Memory B cell (primary cell): ENCODE measurements around the gene TM9SF4.

Experiments
- ATAC-seq: fragments of 150-1000 bp; cut with Tn5 transposase; 2 replicates; pipeline ENCODE4 v1.10.0; 2021; ENCODE audit warnings: low read depth, mild to moderate bottlenecking, moderate library complexity
- DNase-seq, 2 donors: peaks; one replicate each; pipeline ENCODE4 v3.0.0; 2022; ENCODE audit warnings: low spot score in 2 of 2
- H3K27ac Mint-ChIP-seq: one replicate; pipeline ENCODE4 v1.8.0; 2022; ENCODE audit warnings: mild to moderate bottlenecking, moderate library complexity, mixed read lengths
- H3K27me3 Mint-ChIP-seq: one replicate; pipeline ENCODE4 v1.8.0; 2022; ENCODE audit warnings: mixed read lengths
- H3K36me3 Mint-ChIP-seq: one replicate; pipeline ENCODE4 v1.8.0; 2022; ENCODE audit warnings: mild to moderate bottlenecking, mixed read lengths
- H3K4me1 Mint-ChIP-seq: one replicate; pipeline ENCODE4 v1.8.0; 2022; ENCODE audit warnings: mixed read lengths
- H3K4me3 Mint-ChIP-seq: one replicate; pipeline ENCODE4 v1.8.0; 2022; ENCODE audit warnings: mild to moderate bottlenecking, moderate library complexity, mixed read lengths
- H3K9me3 Mint-ChIP-seq: one replicate; pipeline ENCODE4 v1.8.0; 2022; ENCODE audit warnings: mixed read lengths

The TM9SF4 gene

DNA sequence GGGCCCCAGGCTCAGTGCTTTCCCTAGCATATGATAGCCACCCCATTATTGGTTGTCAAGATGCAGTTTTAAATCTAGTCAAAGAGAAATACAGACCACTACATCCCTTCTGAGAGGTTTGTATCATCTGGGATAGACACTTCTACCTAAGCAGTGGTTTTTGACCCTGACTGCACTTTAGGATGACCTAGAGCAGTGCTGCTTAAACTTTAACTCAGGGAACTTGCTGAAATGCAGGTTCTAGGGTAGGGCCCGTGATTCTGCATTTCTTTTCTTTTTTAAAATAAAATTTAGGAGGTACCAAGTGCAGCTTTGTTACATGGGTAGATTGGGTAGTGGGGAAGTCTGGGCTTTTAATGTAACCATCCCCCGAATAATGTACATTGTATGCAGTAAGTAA is 18.7 kb downstream of the TM9SF4 start:
- ATAC-seq (no peak), DNase-seq (no peak)
- H3K4me1 Mint-ChIP-seq: peaks cover 21% of the 10 kb centered on the region
- no peaks in the 10 kb centered on the region for H3K9me3 Mint-ChIP-seq
- H3K36me3 Mint-ChIP-seq: peaks cover 11% of the 10 kb centered on the region
- H3K27me3 Mint-ChIP-seq: no peaks in the 10 kb centered on the region
- H3K27ac Mint-ChIP-seq: no peak overlapping the region
- H3K4me3 Mint-ChIP-seq: no peak overlapping the region

DNA sequence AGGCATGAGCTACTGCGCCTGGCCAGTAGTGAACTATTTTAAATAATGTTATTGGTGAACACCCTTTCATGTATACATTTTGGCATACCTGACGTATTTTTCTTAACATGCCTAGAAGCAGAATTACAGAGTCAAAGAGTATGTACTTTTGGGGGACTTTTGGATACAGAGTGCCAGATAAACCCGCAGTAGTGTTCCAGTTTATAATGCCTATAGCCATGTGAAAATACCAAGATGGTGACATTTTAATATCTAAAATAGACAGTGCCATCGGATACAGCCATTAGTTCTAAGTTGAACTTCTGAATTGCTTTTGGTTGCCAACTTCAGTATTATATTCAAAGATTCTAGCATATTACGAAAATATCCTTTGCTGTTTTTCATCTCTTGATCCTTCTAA is 20.3 kb downstream of the TM9SF4 start:
- Mint-ChIP-seq H3K9me3 (no peaks in the 10 kb centered on the region), H3K27me3 (no peaks in the 10 kb centered on the region), H3K4me3 (no peak overlapping the region), H3K36me3 (peaks cover 16% of the 10 kb centered on the region), H3K27ac (no peak overlapping the region), H3K4me1 (peaks cover 24% of the 10 kb centered on the region)
- ATAC-seq: no peak
- no peak for DNase-seq

DNA sequence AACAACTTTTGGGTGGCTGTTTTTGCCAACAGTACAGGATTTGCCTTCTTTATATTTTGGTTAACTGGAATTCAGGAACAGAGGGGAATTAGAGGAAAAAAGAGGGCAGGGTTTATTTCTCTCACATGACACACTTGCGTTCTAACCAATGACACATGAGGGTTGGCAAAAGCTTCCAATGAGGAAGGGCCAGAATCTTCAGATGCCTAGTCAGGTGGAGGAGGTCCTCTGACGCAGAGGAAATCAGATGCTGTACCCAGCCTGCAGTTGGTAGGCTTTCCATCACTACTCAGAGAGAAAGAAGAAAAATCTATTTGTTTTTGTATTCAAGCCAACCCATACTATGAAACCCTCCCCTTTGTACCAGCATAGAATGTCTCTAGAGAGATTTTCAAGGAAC is 20.8 kb downstream of the TM9SF4 start:
- Mint-ChIP-seq H3K36me3 (peaks cover 19% of the 10 kb centered on the region), H3K27ac (no peak overlapping the region), H3K4me3 (no peak overlapping the region), H3K27me3 (no peaks in the 10 kb centered on the region), H3K4me1 (peaks cover 26% of the 10 kb centered on the region), H3K9me3 (no peaks in the 10 kb centered on the region)
- no peak for DNase-seq
- no peak for ATAC-seq

DNA sequence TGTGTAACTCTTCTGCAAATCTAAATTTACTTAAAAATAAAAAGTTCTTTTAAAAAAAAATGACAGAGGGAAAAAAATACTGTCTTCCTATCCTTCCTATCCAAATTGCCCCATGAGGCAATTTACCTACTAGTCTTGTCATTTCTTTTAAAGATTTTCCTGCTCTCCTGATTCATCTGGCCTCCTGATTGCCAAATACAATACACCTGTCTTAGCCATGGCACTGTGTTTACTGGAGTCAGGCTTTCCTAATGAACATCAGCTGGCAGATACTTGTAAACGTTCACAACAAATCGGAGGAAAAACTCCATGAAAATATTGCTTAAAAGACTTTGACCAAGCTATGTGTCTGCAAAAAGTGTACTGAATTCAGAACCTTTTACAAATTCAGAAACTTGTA is 21.5 kb downstream of the TM9SF4 start:
- H3K36me3 Mint-ChIP-seq: peaks cover 19% of the 10 kb centered on the region
- no peaks in the 10 kb centered on the region for H3K27me3 Mint-ChIP-seq
- no peak for ATAC-seq
- H3K27ac Mint-ChIP-seq: no peak overlapping the region
- no peak overlapping the region for H3K4me3 Mint-ChIP-seq
- peaks cover 26% of the 10 kb centered on the region for H3K4me1 Mint-ChIP-seq
- DNase-seq: no peak
- H3K9me3 Mint-ChIP-seq: no peaks in the 10 kb centered on the region

DNA sequence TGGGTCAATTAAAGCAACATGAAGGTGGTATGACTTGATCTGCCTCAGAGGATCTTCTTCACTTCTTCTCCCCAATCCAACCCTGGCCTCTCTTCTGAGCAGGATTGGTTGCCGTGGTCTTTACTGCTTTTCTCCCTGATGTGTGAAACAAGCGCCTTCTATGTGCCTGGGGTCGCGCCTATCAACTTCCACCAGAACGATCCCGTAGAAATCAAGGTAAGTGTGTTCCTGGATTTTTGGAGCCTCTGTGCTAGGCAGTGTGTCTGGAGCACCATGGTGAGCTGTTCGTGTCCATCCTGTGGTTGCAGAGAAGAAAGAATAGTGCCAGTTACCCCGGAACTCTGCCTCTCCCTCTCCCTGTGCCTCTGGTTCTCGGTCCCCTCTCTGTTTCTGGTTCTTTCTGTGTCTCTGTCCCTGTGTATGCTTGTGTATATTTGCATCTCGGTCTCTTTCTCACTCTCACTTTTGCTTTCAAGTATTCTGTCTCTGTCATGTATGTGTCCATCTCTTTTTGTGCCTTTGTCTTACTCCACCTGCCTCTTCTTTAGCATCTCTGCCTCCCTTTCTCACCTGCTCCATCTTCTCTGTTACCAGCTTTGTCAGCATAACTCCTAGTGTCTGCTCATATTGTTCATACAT is 23.5 kb downstream of the TM9SF4 start:
- Mint-ChIP-seq H3K4me3 (no peak overlapping the region), H3K9me3 (no peaks in the 10 kb centered on the region), H3K36me3 (peaks cover 21% of the 10 kb centered on the region), H3K4me1 (peaks cover 29% of the 10 kb centered on the region), H3K27ac (peak overlapping the region; percentile 36), H3K27me3 (no peaks in the 10 kb centered on the region)
- DNase-seq: no peak
- ATAC-seq: no peak

DNA sequence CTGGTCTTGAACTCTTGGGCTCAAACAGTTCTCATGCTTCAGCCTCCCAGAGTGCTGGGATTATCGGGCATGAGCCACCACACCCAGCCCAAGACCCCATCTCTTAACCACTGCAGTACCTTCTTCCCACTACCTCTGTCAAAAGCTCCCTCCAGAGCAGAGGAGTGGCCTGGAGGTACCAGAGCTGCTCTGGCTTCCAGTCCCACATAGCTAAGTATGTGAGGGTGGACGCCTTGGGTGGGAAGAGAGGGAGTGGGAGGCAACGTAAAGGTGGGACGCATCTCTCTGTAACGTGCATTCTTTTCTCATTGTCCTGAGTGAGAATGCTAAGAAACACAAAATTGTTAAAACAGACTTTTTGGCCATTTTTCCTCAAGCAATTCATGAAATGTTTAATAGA is 24.5 kb downstream of the TM9SF4 start:
- H3K9me3 Mint-ChIP-seq: no peaks in the 10 kb centered on the region
- no peak overlapping the region for H3K27ac Mint-ChIP-seq
- ATAC-seq: no peak
- H3K4me1 Mint-ChIP-seq: peaks cover 29% of the 10 kb centered on the region
- no peak overlapping the region for H3K4me3 Mint-ChIP-seq
- H3K36me3 Mint-ChIP-seq: peaks cover 23% of the 10 kb centered on the region
- H3K27me3 Mint-ChIP-seq: no peaks in the 10 kb centered on the region
- no peak for DNase-seq

DNA sequence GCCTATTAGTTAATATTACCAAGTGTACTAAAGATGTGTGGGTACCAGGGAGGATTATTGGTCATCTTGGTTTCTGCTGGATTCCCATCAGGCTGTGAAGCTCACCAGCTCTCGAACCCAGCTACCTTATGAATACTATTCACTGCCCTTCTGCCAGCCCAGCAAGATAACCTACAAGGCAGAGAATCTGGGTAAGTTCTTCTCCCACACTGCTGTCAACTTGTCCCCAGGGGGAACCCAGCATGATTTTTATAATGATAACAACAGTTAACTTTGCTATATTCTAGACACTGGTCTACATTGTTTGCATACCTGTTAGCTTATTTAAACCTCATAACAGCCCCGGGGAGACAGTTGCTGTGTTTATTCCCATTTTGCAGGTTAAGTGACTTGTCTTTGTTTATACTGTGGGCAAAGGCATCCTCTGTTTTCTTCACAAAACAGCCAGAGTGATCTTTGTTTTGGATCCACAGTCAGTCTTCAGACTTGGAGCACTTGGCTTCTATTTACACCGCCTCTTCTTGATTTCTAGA is 26.5 kb downstream of the TM9SF4 start:
- ATAC-seq (no peak), DNase-seq (no peak)
- no peak overlapping the region for H3K4me3 Mint-ChIP-seq
- peaks cover 33% of the 10 kb centered on the region for H3K4me1 Mint-ChIP-seq
- H3K36me3 Mint-ChIP-seq: peaks cover 37% of the 10 kb centered on the region
- H3K9me3 Mint-ChIP-seq: no peaks in the 10 kb centered on the region
- no peaks in the 10 kb centered on the region for H3K27me3 Mint-ChIP-seq
- H3K27ac Mint-ChIP-seq: no peak overlapping the region

DNA sequence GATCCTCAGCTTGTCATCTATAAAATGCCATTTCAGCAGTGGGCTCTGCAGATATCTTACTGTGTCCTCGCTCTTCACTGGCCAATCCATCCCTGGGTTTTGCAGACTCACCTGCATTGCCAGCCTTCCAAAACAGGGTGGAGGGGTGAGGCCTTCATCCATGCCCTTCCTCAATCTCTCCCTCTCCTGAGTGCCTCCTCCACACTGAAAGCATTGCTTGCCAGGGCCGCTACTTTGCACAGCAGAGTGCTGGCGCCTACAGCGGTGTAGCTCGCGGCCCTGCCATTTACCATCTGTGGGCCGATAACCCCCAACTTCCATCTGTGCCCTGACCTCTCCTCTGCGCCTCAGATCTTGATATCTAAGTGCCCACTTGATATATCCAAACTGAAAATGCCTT is 29.4 kb downstream of the TM9SF4 start:
- Mint-ChIP-seq H3K27me3 (no peaks in the 10 kb centered on the region), H3K4me3 (no peak overlapping the region), H3K4me1 (peaks cover 13% of the 10 kb centered on the region), H3K9me3 (no peaks in the 10 kb centered on the region), H3K27ac (no peak overlapping the region), H3K36me3 (peaks cover 45% of the 10 kb centered on the region)
- DNase-seq (no peak), ATAC-seq (no peak)

DNA sequence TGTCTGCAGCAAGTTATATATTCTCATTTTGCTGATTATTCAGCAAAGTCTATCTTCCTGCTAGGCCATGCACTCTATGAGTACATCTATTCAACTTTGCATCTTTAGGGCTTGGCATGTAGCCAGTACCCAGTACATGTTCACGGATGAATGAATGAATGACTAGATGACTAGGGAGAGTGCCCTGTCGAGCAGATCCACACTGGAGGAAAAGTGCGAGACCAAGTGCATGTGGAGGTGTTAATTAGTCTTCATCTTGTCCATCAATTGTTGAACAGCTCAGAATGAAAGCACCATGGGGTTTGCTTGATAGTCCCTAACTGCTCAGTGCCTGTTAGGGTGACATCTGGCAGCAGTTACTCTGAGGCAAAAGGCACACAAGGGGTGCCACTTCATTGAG is 30.4 kb downstream of the TM9SF4 start:
- H3K27ac Mint-ChIP-seq: no peak overlapping the region
- no peak overlapping the region for H3K4me3 Mint-ChIP-seq
- DNase-seq: no peak
- ATAC-seq: no peak
- no peaks in the 10 kb centered on the region for H3K9me3 Mint-ChIP-seq
- H3K36me3 Mint-ChIP-seq: peaks cover 47% of the 10 kb centered on the region
- H3K27me3 Mint-ChIP-seq: no peaks in the 10 kb centered on the region
- H3K4me1 Mint-ChIP-seq: peaks cover 13% of the 10 kb centered on the region

DNA sequence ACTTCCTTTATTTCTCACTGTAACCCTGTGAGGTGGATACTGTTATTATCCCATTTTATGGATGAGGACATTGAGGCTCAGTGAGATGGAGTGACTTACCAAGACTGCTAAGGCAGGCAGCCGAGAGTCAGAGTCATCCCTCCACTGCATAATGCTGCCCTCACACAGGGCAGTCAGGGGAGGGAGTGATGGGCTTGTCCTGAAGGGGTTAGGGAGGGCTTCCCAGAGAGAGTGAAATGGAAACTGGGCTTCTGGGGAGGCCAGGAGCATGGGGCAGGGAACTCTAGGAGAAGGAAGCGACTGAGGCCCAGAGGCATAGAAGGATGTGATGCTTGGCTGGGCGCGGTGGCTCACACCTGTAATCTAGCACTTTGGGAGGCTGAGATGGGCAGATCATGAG is 31.1 kb downstream of the TM9SF4 start:
- Mint-ChIP-seq H3K27me3 (no peaks in the 10 kb centered on the region), H3K27ac (peak overlapping the region; percentile 24), H3K36me3 (peaks cover 49% of the 10 kb centered on the region), H3K4me1 (peaks cover 10% of the 10 kb centered on the region), H3K9me3 (no peaks in the 10 kb centered on the region), H3K4me3 (no peak overlapping the region)
- no peak for DNase-seq
- no peak for ATAC-seq

DNA sequence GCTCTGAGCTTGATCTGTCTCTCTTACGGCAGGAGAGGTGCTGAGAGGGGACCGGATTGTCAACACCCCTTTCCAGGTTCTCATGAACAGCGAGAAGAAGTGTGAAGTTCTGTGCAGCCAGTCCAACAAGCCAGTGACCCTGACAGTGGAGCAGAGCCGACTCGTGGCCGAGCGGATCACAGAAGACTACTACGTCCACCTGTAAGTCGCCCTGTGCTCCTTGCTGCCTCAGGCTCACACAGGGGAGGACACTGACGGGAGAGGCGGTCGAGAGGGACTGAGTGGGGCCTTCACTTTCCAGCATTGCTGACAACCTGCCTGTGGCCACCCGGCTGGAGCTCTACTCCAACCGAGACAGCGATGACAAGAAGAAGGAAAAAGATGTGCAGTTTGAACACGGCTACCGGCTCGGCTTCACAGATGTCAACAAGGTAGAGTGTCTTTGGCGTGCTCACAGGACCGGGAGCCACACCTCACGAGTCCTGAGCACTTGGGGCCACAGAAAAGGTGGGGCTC is 32.0 kb downstream of the TM9SF4 start:
- DNase-seq (no peak), ATAC-seq (no peak)
- peaks cover 10% of the 10 kb centered on the region for H3K4me1 Mint-ChIP-seq
- H3K9me3 Mint-ChIP-seq: no peaks in the 10 kb centered on the region
- no peaks in the 10 kb centered on the region for H3K27me3 Mint-ChIP-seq
- no peak overlapping the region for H3K4me3 Mint-ChIP-seq
- peaks cover 58% of the 10 kb centered on the region for H3K36me3 Mint-ChIP-seq
- H3K27ac Mint-ChIP-seq: no peak overlapping the region

DNA sequence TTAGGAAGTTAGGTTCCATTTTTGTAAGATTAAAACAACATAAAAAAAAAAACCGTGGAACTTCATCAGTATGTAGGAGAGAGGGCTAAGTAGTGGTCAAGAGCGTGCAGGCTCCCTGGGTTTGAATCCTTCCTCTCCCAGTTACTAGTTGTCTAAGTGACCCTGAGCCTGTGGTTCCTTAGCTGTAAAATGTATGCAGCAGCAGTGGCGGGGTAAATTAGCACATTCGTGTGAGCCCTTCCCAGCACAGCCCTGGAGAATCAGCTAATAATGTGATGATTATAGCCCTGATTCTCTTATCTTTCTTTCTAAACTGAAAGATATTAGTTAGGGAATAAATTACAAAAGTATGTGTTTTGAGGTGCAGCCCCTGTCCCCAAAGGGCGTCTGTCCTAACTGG is 32.6 kb downstream of the TM9SF4 start:
- Mint-ChIP-seq H3K36me3 (peaks cover 58% of the 10 kb centered on the region), H3K4me3 (no peak overlapping the region), H3K4me1 (peaks cover 9% of the 10 kb centered on the region), H3K27ac (no peak overlapping the region), H3K9me3 (no peaks in the 10 kb centered on the region), H3K27me3 (no peaks in the 10 kb centered on the region)
- DNase-seq: no peak
- no peak for ATAC-seq

DNA sequence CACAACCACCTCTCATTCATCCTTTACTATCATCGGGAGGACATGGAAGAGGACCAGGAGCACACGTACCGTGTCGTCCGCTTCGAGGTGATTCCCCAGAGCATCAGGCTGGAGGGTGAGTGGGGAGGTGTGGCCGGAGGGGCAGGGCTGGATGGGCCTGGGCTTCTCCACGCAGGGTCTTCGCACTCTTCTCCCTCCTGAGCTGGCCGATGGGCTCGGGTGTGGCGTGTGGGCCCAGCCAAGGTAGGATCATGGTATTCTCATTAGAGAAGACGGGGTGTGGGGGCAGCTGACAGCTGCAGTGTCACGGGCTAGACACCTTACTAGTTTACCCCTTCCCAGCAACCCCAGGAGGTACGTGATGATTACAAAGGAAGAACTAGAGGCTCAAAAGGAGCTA is 33.5 kb downstream of the TM9SF4 start:
- ATAC-seq: no peak
- Mint-ChIP-seq H3K4me1 (peaks cover 5% of the 10 kb centered on the region), H3K27me3 (no peaks in the 10 kb centered on the region), H3K4me3 (no peak overlapping the region), H3K9me3 (no peaks in the 10 kb centered on the region), H3K27ac (no peak overlapping the region), H3K36me3 (peaks cover 53% of the 10 kb centered on the region)
- DNase-seq: no peak

DNA sequence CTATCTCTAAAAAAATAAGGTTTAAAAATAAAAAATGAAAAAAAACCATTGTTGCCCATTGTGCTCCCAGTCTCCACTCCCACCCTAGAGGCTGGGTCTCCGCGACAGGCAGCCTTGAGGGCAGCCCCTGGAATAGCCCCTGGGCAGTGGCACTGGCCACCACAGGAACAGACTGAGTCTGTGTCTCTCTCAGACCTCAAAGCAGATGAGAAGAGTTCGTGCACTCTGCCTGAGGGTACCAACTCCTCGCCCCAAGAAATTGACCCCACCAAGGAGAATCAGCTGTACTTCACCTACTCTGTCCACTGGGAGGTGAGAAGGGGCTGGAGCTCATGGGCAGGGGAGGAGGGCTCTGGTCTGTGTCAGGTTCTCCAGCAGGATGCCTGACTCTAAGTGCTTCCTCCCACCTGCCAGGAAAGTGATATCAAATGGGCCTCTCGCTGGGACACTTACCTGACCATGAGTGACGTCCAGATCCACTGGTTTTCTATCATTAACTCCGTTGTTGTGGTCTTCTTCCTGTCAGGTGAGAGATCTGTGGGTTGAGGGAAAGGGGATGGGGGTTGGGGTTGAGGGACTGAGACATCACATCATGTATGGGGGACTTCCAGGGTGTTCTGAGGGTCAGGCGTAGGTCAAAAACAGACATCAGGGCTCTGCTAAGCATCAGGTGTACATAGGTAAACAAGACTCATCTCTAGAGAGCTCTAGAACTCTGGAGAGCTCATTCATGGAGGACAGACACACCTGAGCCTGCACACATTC is 35.6 kb downstream of the TM9SF4 start:
- Mint-ChIP-seq H3K27me3 (no peaks in the 10 kb centered on the region), H3K36me3 (peaks cover 42% of the 10 kb centered on the region), H3K27ac (no peak overlapping the region), H3K4me1 (no peaks in the 10 kb centered on the region), H3K9me3 (no peaks in the 10 kb centered on the region), H3K4me3 (no peak overlapping the region)
- DNase-seq (no peak), ATAC-seq (no peak)
